Stimulated activated CD8-positive, alpha-beta memory T cell treated with anti-CD3 and anti-CD28 coated beads, Interleukin-15, amount 100 ng/mL, for 24 hours (primary cell): ENCODE data around the gene NCOA1.

Experiments used
- DNase-seq: peaks from one replicate; pipeline ENCODE4 v3.0.0-alpha.2; 2020; ENCODE audit warnings: low read depth

NCOA1 gene

DNA sequence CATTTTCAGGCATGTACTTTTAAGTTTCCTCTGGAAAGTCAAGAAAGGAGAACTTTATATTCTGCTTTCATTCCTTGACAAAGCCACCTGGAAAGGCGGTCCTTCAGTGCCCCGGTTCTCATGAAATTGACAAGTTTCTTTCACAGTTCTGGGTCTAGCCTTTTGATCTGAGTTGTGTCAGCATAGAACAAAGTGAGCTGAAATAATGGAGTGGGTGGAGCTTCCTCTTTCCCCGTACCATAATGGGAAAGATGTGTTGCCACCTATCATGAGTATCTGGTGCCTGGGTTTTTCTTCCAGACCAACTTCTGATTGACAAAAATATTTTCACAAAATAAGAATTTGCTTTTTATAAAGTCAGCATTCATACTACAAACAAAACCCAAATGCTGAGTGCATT is 252.9 kb downstream of the NCOA1 start:
- no peak for DNase-seq

DNA sequence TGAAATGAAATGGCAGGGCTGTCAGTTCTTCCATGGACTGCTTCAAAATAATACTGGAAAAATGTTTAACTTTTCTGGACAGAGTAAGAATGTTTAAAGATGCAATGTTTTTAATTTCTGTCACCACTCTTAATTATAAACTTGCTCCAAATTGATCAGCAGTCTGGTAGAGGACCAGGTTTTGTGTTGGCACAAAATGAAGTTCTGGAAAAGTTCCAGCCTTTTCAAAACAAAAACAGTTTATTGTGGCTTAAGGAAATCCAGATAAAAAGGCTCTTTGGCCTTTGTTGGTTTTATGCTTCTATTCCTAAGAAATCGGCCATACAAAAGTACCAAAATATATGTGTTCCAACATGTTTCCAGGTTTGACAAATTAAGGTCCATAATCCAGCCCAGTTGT is 253.3 kb downstream of the NCOA1 start:
- DNase-seq, result no peak

DNA sequence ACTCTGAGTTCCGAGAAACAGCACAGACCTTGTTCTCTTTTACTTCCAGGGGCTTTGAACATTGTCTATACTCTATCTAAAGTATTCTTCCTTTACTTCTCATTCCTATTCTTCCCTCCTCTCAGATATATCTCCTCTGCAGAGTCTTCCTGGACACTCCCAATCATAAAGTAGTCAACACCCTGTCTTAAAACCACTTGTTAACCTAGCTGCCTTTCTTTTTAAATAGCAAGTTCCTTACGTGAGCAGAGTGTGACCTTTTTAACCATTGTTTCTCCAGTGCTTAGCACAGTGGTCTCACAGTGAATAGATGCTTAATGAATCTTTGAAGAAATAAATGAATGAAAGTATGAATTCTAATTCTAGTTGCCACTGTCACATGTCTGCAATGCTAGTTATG is 254.8 kb downstream of the NCOA1 start:
- DNase-seq, result no peak

DNA sequence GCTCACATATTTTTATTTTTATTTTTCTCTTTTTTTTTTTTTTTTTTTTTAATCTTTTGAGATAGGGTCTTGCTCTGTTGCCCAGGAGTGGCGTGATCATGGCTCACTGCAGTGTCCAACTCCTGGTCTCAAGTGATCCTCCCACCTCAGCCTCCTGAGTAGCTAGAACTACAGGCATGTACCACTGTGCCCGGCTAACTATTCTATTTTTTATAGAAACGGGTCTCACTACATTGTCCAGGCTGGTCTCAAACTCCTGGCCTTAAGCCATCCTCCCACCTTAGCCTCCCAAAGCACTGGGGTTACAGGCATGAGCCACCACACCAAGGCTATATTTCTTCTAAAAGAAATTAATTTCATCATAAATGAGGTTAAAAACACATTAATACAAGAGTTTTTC is 256.2 kb downstream of the NCOA1 start:
- DNase-seq, result no peak

DNA sequence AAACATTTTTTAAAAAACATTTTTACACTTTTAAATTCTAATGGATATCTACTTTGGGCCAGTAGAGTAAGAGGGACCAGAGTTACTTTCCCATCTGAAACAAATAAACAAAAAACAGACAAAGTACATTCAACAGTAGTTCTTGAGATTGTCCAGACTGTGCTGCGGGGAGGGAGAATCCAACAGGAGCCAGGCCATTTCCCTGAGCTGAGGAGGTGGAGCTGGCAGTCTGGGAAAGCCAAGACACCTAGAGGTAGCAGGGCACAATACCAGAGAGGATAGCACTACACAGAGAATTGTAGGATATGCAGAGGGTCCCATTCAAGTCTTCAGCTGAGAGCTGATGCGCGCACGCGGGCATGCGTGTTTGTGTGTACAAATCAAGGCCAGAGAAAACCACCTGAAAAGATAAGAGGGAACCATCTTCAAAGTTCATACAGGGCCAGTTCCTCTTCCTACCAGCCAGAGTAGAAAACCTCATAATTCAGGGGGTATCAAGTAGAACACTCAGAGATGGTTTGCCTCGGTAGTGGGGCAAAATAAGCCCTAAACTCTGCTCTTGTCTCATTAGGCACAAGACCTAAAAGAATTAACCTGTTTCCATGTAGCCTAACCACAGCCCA is 258.1 kb downstream of the NCOA1 start:
- no peak for DNase-seq

DNA sequence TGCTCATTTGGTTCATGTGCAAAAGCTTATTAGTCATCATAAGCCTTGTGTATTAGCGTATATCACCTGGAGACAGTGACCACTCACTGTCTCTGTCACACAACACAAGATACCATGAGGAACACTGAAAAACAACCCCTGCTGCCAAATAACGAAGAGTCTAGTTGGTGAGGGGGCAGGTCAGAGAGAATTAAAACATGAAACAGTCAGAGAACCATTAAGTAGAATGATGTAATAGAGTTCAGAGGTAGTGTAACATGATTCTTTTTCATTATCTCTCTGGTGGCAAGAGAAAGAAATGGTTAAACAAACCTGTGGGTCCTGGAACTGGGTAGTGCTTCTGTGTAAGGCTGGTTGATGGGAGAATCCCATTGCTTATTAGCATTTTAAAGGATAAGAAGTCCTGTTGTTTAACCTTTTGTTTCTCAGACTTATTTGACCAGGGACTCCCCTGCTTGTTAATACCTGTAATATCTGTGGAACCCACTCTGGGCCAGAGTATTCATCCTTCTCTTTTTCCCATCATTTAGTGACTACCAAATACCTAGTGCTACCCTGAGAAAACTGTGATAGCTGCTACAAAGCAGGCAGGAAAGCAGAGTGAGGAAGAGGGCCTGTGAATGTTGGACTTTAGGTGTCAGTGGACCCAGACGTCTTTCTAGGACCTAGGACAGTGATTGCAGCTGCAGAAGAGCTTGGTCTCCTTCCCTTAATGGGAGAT is 264.1 kb downstream of the NCOA1 start:
- no peak for DNase-seq

DNA sequence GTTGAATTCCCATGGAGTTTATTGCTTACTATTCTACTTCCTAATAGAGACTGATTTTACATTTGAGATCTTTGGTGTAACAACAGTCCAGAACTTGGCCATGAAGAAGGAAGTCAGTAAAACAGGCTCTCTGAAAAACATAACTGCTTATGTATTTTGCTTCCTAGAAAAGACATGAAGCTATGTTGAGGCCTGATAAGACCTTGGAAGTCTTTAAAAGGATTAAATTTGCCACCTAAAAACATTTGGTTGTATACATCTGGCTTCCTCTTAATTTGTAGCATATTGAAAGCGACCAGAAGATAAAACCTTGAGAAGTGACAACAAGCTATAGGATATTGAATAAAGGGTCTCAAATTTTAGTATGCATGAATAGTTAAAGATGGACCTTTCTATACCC is 265.7 kb downstream of the NCOA1 start:
- DNase-seq, result no peak

DNA sequence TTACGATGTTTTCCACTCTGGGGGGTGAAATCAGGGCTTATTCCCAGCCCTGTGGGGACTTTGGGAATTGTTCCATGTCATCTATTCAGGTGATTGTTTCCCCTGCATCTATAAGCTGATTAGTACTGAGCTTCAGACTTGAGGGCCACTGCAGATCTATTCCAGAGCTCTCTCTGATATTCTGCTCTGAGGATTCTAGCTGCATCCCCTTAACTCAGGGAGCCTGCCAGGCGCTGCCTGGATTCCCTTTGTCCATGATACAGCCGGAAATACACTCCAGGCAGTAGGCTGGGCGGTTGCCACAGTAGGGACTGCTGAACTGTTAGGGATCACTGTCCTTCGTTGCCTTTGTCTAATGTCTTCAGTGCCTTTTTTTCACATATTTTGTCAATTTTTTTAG is 270.8 kb downstream of the NCOA1 start:
- no peak for DNase-seq

DNA sequence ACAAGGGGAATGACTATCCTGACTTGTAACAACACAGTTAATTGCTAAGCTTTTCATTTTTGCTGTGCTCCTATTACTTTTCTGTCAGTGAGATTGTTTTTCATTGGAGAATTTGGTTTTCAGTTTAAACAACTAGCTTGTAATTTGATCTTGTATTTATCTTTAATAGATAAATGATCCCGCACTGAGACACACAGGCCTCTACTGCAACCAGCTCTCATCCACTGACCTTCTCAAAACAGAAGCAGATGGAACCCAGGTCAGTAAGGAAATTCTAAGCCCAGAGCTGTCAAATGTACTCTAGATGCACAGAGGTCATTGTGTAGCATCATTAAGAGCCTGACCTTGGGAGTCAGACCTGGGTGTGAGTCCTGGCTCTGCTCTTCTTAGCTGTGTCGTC is 271.5 kb downstream of the NCOA1 start:
- DNase-seq, result no peak

DNA sequence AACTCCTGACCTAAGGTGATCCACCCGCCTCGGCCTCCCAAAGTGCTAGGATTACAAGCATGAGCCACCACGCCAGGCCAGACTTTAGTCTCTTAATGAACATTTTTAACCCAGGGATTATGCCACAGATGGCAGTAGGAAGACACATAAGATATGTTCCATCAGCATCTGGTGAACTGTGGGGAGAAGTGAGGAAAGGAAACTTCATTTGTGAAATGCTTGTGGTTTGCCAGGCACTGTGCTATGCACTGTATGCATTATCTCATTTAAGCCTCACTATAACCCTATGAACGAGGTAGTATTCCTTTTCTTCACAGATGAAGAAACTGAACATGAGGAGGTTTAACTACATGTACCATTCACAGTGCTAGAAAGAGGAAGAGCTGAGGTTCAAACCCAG is 272.8 kb downstream of the NCOA1 start:
- no peak for DNase-seq

DNA sequence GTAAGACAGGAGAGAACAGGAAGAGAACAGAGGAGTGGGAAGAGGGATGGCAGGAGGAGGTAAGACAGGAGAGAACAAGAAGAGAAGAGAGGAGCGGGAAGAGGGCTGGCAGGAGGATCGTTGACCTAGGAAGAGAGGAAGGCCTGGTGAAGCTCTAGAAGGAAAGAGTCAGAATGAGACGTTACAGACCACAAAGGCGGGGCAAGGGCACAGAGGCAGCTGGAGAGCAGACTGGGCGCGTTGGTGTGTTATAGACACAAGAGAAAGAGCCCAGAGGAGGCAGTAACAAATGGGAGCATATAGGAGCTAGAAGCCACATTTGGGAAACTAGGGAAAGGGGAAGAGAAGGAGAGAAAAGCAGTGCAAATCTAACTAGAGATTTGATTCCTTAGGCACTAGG is 275.6 kb downstream of the NCOA1 start:
- DNase-seq, result no peak

DNA sequence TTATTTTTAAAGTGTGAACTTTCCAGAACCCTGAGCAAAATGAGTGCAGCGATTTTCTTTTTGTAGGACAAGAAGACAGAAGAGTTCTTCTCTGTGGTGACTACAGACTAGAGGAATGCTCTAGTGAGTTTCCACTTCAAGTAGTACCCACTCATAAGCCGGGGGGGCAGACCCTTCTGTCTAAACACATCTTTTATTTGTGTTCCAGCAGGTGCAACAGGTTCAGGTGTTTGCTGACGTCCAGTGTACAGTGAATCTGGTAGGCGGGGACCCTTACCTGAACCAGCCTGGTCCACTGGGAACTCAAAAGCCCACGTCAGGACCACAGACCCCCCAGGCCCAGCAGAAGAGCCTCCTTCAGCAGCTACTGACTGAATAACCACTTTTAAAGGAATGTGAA is 277.0 kb downstream of the NCOA1 start:
- no peak for DNase-seq

DNA sequence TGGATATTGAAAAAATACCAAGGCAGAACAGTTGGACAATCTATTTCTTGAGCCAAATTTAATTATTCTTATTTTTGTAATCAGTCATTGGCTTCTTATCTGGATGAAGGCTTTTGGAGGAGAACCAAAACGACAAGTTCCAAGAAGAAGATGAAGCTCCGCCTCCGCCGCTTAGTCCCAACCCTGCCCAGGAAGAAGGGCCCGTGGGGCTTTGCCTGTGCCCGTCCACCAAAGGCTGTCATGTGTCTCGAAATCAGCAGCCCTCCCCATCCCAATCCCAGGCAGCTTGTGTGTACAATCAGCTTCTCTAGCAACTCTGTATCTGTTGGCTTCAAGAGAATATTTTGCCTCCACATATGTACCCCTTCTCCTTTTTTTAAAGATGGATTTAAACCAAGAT is 277.5 kb downstream of the NCOA1 start:
- DNase-seq, result no peak

DNA sequence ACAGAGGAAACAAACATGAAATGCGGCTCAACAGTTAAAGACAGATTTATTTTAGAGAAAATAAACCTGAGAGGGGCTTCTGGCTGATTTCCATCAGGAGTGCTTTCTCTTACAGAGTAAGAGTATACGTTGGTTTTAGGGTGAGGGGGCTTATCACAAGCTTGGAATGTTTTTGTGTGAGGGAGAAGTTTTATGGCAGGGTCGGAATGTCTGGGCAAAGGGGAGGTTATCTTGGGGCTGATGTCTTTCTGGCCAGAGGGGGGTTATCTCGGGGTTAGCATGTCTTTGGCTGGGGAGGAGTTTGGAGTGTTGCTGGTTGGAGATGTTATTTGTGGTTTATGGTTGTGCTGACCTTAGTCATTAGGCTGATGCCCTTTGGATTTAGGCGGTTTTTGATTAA is 280.0 kb downstream of the NCOA1 start:
- no peak for DNase-seq

DNA sequence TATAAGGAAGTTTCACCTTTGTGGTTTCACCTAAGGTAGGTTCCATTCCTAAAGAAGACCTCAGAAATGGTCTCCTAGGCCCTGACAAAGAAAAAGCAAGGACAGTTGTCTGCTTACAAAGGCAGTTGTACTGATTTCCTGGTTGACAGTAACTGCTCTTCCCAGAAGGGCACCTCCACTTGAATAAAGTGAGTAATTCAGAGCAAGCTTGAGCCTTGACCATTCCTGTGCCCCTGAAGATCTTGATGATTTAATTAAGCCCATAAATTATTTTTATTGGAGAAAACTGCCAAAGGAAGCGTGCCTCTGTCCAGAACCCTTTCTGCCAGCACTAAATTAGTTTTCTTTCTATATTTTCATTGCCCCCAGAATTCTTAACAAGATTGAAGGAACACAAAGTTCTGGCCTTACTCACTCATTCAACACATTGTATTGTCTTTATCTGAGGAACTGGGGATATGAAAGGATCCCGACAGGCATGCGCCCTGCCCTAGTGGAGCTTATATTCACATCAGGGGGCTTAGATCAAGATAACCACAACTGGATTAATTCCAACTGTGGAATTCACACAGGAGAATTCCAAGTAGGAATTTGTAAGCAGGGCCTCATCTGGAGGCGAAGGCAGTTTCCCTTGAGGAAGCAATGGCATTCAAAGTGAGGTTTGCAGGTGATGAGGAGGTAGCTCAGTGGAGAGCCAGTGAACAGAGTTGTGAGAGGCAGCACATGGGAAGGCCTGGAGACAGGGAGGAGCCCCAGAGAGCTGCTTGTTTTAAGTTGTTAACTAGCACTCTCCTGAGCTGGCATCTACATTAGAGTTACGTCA is 280.9 kb downstream of the NCOA1 start:
- no peak for DNase-seq

DNA sequence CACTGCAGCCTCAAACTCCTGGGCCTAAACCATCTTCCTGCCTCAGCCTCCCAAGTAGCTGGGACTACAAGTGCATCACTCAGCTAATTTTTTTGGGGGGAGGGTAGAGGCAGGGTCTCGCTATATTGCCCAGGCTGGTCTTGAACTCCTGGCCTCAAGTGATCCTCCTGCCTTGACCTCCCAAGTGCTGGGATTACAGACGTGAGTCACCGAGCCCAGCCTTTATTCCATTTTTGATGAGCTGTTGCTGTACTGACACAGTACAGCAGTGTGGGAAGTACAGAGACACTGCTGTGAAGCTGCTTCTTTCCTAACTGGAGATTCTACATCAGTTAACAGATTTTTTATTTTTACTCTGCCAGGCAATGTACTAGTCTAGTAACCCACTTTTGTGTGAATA is 283.3 kb downstream of the NCOA1 start:
- DNase-seq, result no peak

DNA sequence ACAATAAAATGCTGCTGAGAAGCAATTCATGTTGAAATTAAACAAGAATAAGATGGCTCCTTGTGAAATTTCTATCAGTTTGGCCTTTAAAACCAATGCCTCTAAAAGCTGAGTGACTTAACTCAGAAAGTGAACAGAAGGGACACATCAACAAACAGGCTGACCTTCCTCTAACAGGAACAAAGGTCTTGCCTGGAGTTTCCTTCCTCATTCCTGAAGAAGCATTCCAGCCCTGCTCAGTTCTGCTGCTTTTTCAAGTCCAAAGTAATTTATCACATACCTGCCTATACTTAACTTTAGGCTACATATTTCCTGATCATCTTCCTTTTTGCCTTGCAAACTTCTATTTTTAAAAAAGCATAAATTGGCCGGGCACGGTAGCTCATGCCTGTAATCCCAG is 288.1 kb downstream of the NCOA1 start:
- no peak for DNase-seq

DNA sequence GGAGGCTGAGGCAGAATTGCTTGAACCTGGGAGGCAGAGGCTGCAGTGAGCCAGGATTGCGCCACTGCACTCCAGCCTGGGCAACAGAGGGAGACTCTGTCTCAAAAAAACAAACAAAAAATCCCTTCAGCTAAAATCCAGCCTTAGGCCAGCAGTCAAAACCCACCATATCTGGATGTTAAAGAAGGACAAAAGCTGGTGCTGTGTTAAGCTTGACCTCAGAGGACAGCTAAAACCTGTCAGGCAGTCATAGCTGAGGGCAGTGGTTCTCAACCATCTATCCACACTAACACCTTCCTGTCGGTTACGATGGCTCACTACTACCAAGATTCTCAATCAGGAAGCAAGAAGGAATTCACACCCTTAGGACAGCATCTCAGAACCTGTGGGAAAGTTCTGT is 292.6 kb downstream of the NCOA1 start:
- no peak for DNase-seq

DNA sequence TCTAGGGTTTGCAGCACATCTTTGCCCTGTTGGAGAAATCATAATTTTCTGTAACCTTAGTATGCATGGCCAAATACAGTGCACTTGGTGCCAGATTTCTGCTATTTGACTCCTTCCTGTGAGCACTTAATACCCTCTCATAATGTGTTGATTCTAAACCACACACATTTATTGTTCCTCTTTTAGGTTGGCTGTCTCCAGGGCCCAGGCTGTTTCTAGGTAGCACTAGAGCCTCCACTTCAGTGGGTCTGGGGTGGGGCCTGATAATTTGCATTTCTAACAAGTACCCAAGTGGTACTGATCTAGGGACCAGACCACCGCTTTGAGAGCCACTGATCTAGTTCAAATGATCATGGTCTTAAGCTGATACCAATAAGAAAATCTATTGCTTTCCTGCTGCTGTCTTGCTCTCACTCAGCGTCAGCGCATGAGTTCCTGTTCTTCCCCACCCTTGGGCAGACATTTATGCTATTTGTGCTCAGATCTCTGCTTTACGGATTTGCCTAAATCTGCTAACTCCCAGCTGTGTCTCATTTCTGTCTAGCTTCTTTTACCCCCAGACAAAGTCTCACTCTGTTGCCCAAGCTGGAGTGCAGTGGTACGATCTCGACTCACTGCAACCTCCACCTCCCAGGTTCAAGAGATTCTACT is 294.7 kb downstream of the NCOA1 start:
- DNase-seq, result no peak

DNA sequence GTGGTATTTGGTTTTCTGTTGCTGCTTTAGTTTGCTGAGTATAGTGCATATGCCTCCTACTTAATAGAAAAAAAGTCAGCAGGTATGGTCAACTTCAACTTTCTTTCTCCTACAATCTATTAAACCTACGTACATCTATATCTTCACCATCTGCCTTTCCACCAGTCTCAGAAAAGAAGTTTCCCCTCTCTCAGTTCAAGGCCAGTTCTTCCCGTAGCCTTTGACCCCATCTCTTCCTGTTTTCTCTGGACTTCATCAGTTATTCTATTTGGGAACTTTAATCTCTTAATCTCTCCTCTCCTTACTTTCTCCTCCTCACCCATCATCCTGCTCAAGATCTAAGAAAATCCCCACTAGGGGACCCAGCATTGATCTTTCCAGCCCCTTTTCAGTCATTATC is 296.5 kb downstream of the NCOA1 start:
- DNase-seq, result no peak

DNA sequence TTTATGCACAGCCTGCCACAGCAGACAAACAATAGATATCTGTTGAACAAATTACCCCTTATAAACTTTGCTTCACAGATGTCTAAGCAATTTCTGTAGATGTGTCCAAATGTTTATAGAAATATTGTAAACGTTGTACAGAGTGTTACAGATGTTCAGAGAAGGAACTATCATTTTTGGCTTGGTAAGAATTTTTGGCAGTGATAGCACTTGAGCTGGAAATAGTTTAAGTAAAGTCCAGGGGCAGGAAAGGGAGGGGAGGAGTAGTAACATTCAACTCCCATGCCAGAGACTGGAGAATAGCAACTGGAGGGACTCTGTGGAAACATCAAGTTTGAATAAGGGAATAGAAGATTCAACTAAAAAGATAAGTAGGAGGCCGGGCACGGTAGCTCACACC is 297.8 kb downstream of the NCOA1 start:
- DNase-seq, result no peak

DNA sequence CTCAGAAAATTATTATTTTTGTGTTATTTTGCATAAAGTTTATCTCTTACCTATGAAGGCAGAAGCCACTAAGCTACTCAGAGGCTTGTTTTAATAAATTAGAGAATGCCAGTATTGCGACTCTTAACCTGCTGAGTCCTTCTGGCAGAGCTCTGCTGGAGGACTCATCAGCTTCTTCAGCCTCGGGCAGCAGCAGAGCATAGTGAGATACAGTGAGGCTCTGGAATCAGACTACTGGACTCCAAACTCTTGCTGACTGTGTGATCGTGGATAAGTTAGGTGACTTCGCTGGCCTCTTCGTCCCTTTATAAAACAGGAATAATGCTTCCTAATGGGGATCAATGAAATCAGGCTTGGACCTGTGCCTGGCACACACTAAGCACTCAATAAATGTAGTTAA is 300.4 kb downstream of the NCOA1 start:
- DNase-seq, result no peak

DNA sequence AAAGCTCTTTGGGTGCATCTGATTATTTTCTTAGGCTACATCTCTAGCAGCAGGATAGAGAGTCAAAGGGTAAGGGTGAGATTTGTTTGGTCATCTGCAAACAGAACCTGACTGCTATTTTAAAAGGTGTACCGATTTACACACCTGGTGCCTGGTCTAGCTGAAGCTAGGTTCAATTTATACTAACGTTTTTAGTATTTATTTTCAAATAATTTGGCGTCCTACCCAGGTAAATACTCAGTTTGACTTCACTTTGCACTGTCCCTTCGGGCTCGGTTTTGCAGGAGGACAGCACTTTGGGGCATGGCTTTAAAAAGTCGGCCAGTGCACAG is 301.5 kb downstream of the NCOA1 start:
- no peak for DNase-seq
